Upper lobe of left lung (tissue), 4 donors: Measurements from ENCODE around the gene CALY.

Experiments
- POLR2A ChIP-seq, 4 donors: fragments of 450-650 bp; IDR thresholded peaks; one replicate each; pipeline ENCODE4 v1.5.1; 2016 to 2017; ENCODE audit warnings: antibody characterized with exemption in 4 of 4, mild to moderate bottlenecking in 2 of 4
- TF ChIP-seq, protein P1 (sequence below), 6 experiments: fragments of 450-650 bp in 4 of 6; fragments of 200-600 bp in 2 of 6; sonication (generic) in 2 of 6; IDR thresholded peaks; one replicate each; pipeline ENCODE4 v1.5.1; 2016 to 2019; ENCODE audit warnings: antibody characterized with exemption in 6 of 6

DNA sequence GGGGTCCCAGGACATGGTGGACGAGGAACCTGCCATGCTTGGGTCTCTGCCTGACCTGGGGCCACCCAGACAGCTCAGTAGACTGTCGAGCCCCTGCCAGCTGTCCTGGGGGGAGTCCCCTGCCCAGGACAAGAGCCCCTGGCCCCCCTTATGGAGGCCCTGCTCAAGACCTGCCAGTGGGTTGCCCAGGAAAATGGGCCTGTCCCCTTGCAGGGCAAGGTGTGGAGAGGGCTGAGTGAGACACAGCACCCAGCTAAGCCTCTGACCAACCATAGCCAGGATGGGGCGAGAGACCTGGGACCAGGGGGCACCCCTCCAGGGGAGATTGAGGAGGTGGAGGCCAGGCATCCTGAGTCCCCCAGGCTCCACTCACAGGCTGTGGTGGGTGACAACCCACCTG is 19.3 kb upstream of the CALY start:
- TF ChIP-seq, protein P1, sequence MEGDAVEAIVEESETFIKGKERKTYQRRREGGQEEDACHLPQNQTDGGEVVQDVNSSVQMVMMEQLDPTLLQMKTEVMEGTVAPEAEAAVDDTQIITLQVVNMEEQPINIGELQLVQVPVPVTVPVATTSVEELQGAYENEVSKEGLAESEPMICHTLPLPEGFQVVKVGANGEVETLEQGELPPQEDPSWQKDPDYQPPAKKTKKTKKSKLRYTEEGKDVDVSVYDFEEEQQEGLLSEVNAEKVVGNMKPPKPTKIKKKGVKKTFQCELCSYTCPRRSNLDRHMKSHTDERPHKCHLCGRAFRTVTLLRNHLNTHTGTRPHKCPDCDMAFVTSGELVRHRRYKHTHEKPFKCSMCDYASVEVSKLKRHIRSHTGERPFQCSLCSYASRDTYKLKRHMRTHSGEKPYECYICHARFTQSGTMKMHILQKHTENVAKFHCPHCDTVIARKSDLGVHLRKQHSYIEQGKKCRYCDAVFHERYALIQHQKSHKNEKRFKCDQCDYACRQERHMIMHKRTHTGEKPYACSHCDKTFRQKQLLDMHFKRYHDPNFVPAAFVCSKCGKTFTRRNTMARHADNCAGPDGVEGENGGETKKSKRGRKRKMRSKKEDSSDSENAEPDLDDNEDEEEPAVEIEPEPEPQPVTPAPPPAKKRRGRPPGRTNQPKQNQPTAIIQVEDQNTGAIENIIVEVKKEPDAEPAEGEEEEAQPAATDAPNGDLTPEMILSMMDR (IDR thresholded peaks at IDR 0.05): no peak
- TF ChIP-seq POLR2A (IDR thresholded peaks at IDR 0.05): no peak
